PFSK-1 (cell line): ENCODE measurements around the gene EPSTI1.

ENCODE experiments used
- POLR2AphosphoS5 ChIP-seq: IDR thresholded peaks from 2 replicates; pipeline ENCODE4 v1.6.1; 2012; ENCODE audit warnings: low read depth, mild to moderate bottlenecking, control low read depth, low read length, moderate library complexity
- TF ChIP-seq, protein P1 (sequence below), 2 experiments: IDR thresholded peaks; 2 replicates each; pipeline versions ENCODE4 v1.6.1 to v1.8.0; 2011 to 2012; ENCODE audit warnings: low read depth in 2 of 2, low read length in 2 of 2, control low read depth in 1 of 2, inconsistent platforms in 1 of 2, mild to moderate bottlenecking in 1 of 2, moderate library complexity in 1 of 2; ENCODE audit not compliant: insufficient read depth in 1 of 2

DNA sequence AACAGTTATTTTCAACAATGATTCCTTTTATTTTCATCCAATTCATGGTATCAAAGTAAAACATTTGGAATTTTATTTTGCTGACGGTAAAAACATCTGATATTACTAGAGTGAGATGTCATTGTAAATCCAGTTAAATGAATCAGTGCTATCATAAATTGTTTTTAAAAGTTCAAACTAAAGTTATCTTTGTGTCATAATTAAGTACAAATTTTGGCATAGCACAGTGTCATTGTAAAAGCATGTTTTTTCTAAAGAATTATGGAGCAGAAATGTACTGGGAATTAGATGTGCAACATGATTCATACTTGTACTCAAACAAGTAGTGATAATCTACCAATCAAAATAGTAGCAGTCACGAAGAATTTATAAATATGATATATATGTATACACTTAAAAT is 117.8 kb downstream of the EPSTI1 start:
- TF ChIP-seq POLR2AphosphoS5, result no peak
- TF ChIP-seq, protein P1, sequence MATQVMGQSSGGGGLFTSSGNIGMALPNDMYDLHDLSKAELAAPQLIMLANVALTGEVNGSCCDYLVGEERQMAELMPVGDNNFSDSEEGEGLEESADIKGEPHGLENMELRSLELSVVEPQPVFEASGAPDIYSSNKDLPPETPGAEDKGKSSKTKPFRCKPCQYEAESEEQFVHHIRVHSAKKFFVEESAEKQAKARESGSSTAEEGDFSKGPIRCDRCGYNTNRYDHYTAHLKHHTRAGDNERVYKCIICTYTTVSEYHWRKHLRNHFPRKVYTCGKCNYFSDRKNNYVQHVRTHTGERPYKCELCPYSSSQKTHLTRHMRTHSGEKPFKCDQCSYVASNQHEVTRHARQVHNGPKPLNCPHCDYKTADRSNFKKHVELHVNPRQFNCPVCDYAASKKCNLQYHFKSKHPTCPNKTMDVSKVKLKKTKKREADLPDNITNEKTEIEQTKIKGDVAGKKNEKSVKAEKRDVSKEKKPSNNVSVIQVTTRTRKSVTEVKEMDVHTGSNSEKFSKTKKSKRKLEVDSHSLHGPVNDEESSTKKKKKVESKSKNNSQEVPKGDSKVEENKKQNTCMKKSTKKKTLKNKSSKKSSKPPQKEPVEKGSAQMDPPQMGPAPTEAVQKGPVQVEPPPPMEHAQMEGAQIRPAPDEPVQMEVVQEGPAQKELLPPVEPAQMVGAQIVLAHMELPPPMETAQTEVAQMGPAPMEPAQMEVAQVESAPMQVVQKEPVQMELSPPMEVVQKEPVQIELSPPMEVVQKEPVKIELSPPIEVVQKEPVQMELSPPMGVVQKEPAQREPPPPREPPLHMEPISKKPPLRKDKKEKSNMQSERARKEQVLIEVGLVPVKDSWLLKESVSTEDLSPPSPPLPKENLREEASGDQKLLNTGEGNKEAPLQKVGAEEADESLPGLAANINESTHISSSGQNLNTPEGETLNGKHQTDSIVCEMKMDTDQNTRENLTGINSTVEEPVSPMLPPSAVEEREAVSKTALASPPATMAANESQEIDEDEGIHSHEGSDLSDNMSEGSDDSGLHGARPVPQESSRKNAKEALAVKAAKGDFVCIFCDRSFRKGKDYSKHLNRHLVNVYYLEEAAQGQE (IDR thresholded peaks at IDR 0.05; ENCODE audit: insufficient read depth in 1 of 2, low read depth in 2 of 2, low read length in 2 of 2), result no peak
